DMS53 treated with DMSO at 0.1 percent for 48 hours (cell line): ENCODE measurements around the gene PRRG2.

ENCODE experiments used
- DNase-seq: peaks from one replicate; lab custom pipeline; 2025; ENCODE audit not compliant: unreplicated experiment; lab: John Stamatoyannopoulos, UW

PRRG2 gene

DNA sequence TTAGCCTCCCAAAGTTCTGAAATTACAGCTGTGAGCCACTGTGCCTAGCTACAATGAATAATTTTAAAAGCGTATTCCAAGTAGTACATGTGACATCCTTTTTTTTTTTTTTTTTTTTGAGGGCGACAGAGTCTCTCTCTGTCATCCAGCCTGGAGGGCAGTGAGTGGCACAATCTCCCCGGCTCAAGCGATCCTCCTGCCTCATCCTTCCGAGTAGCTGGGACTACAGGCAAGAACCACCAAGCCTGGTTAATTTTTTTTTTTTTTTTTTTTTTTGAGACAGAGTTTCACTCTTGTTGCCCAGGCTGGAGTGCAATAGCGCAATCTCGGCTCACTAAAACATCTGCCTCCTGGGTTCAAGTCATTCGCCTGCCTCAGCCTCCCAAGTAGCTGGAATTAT lies 6.1 kb downstream of the PRRG2 start:
- DNase-seq: no peak

DNA sequence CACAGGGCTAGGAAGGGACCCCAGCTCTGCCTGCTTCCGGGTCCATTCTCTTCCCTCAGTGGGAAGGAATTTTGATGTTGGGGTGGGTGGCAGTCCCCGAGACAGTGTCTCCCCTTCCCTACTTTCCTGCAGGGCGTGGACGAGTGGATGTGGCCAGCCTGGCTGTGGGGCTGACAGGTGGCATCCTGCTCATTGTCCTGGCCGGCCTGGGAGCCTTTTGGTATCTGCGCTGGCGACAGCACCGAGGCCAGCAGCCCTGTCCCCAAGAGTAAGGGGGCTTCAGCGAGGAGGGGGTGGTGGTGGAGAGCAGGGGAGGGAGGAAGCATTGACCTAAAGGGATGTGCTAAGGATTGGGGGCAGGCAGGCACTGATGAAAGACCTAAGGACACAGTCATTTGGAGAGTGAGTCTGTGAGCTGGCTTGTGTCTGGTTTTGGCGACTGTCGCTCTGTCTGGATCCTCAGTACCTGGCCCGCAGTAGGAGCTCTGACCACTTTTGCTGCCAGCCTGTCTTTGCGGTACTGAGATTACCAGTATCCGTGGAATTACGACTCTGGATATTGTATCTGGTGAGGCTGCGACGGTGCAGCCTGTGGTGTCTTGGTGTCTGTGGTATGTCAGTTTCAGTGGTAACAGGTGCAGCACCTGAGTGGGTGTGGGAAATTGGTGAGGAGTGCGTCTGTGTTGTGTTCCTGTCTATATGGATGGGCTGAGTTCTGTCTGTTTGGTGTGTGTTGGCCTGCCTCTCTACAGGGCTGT lies 7.4 kb downstream of the PRRG2 start:
- DNase-seq: no peak

GRCh38 chr19:49589502-49589905 lies 8.4 kb downstream of the PRRG2 start:
- peak; percentile 21 for DNase-seq

DNA sequence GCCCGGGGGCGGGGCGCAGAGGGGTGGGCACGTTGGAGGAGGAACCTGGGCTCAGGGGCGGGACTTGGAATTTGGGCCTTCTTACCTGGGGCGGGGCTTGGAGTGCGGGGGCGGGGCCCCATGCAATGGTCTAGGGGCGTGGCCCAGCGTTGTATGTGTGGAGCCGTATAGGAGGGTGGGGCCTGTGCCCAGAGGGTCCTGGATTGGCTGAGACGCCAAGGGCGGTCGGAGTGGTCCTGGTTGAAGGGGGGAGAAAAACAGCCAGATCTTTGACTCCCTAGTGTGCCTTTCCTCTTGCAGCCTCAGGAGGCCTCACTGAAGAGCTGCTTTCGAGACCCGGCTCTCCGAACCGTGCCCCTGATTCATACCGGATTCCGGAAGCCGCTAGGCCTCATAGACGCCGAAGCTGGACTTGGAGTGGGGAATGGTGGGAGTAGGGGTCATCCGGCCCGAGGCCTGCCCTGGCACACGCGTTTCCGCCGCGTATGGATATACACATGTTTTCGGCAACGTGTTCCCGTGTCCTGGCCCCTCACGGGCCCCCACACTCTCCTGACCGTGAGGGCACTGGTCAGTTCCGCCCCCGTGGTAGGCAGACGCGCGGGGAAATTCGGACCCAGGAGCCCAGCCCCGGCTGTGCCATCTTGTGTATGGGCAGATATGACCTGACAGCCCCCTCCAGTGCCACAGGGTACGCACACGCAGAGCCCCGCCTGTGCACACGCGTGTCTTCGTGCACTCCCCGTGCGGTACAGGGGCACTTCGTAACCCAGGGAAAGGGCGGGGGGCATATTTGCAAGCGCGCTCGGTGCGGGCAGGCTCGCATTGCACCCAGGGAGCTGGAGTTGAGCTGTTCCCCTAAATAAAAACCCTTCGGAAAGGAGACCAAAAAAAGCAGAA lies 9.2 kb downstream of the PRRG2 start:
- peak; percentile 79 for DNase-seq

DNA sequence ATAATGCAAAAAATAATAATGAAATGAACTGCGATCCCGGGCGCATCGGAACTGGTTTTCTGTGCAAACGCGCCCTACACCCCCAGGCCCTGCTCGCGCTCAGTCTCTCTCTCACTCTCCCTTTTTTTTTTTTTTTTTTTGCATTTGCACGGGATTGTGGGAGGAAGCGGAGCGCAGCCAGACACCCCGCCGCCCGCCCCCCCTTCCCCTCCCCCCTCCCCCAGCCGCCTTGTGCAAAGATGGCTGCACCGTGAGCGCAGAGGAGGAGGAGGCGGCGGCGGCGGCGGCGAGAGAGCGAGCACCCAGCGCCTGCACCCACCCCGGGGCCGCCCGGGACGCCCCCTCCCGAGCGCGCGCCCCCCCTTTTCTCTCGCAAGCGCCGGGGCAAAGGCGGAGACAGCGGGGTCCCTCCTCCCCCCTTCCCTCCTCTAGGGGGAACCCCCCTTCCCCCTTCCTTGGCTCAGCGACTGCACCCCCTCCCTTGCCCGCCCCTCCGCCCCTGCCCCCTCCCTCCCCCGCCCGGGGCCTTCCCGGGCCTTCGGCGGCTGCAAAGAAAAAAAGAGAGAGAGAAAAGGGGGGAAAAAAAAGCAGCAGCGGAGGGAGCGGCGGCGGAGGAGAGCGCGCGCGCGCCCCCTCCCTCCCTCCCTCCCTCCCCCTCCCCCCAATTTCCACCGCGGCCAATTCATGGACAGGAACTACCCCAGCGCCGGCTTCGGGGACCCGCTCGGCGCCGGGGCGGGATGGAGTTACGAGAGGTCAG lies 10.0 kb downstream of the PRRG2 start, which contains the start of gene PRR12:
Gene PRR12, plus strand, starts transcription at position 212 of the 760 bp plus-strand sequence. Its CDS starts 473 bp downstream, at position 685.
- peak; percentile 22 for DNase-seq

DNA sequence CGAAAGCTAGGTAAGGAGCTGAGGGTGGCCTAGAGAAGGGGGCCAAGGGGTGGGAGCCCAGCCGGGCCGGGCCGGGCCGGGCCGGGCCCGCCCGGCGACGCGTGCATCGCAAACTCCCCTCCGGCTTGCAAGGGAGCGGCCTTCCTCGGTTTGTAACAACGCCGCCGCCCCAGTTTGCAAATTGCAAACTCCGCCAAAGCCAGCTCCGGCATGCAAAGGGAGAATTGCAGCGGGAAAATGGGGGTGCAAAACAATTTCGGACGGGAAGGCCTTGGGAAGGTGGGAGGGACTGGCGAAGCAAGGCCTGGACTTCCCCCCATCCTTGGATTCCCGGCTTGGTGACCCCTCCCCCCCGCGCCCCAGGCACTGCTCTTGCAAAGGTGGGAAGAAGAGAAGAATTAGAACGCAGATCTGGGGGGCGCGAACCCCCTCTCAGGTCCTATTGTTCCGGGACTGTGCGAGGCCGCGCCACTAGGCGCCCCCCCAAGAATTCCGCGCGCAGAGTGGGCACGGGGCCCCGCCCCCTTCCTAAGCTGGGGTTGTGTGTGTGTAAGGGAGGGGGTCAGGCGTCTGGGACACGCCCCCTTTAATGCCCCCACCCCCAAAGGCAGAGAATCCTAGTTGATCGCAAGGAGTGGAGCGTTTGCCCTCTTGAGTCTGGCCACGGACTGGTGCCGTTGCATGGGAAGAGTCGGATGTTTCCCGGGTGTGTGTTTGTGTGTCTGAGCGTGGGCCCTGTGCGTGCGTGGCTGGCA lies 10.8 kb downstream of the PRRG2 start:
- no peak for DNase-seq

DNA sequence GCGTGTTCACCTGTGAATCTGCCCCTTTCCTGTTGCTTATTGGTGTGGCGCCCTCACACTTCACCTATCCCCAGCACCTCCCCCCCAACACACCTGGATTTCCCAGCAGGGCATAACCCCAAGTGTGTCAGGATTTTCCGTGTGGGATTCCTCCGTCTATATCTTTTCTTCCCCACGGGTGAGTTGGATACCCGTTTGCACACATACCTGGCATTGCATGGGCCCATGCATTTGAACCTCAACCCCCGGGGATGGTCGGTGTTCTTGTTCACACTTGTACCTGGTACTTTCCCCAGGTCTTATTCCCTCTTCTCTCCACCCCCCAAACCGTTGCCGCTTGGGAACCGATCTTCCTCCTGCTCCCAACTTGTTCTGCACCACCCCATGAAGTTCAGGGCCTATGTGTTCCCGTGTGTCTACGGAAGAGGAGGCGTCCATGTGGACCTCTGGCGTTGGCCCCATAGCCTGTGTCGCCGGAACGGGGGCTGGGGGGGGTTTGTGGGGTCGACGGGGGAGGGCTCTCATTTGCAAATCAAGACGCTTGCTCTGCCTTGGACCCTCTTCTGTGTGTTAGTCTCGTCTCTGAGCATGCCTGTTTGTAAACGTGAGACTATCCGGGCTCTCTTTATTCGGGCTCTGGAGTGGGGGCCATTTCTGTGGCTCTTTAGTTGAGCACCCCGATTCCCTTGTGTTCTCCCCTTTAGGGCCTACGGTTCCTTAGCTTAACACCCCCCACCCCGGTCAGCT lies 11.5 kb downstream of the PRRG2 start:
- DNase-seq: no peak

DNA sequence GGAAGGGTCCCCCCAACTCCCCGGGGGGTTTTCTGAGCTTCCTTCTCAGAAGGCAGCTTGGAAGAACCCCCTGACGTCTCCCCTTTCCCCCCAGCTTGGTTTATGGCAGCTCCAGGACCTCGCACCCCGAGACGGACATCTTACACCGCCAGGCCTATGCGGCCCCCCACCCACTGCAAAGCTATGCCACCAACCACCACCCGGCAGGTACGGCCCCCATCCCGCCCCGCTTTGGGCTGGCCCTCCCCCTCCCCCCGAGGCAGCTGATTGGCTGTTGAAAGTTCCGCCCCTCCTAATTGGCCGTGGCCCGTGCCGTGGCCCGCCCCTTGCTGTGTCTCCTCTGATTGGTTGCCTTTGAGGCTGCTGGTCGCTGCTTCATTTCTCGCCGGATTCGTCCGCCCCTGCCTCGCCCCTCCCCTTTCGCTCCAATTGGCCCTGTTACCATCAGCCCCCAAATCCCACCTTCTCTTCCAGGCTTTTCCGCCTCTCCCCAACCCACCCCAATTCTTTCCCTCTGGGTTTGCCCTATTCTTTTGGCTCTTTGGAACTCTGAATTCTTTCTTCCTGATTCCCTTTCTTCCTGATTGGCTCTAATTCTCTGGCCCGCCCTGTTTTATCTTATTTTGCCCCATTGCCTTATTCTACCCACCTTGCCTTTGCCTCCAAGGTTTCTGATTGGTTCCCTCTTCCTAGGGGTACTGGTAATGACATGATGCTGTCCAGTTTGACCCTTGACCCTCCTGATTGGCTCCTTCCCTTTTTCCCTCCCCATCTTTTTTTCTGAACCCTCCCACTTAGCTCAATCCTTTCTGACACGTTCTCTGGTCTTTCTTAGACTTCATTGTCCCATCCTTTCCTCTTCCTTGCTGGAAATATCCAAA lies 12.4 kb downstream of the PRRG2 start:
- DNase-seq: no peak

DNA sequence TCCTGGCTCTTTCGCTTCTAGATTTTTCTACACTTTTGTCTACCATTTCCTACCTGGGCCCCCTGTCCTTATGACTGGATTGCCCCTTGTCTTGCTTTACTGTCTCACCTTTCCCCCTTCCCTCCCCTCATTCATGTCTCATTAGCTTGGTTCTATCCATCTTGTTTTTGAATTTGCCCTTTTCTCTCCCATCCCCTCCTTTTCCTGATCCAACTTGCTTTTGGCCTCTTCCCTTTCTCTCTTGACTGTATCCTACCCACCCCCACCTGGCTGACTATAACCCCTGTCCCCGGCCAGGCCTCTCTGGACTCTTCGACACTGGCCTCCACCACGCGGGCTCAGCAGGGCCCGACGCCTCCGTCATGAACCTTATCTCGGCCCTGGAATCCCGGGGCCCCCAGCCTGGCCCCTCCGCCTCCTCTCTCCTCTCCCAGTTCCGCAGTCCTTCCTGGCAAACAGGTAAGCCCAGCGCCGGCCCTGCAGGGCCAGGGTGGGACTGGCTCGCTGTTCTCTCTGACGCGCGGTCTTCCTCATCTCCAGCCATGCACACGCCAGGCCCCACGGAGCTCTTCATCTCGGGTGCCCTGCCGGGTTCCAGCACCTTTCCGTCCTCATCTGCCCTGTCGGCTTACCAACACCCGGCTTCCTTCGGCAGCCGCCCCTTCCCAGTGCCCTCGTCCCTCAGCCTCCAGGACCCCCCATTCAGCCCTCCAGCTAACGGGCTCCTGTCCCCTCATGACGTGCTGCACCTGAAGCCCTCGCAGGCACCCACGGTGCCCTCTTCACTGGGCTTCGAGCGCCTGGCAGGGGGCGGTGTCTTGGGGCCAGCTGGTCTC lies 13.3 kb downstream of the PRRG2 start:
- DNase-seq: no peak

- DNase-seq: no peak
Measured at GRCh38 chr19:49594993-49595818, 14.1 kb downstream of the PRRG2 start.

- DNase-seq: no peak
Measured at GRCh38 chr19:49595819-49596404, 14.8 kb downstream of the PRRG2 start.

- no peak for DNase-seq
Measured at GRCh38 chr19:49596407-49596806, 15.3 kb downstream of the PRRG2 start.

- no peak for DNase-seq
Measured at GRCh38 chr19:49596954-49597702, 16.0 kb downstream of the PRRG2 start.

DNA sequence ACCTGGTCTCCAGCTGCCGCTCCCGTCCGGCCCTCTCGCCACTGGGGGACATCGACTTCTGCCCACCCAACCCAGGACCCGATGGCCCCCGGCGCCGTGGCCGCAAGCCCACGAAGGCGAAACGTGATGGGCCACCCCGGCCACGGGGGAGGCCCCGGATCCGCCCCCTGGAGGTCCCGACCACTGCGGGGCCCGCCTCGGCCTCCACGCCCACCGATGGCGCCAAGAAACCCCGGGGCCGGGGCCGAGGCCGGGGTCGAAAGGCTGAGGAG lies 16.5 kb downstream of the PRRG2 start:
- DNase-seq: no peak

GRCh38 chr19:49599378-49600295 lies 18.5 kb downstream of the PRRG2 start:
- DNase-seq: no peak
